ENCODE results near the gene CTSS.

The CTSS gene

DNA sequence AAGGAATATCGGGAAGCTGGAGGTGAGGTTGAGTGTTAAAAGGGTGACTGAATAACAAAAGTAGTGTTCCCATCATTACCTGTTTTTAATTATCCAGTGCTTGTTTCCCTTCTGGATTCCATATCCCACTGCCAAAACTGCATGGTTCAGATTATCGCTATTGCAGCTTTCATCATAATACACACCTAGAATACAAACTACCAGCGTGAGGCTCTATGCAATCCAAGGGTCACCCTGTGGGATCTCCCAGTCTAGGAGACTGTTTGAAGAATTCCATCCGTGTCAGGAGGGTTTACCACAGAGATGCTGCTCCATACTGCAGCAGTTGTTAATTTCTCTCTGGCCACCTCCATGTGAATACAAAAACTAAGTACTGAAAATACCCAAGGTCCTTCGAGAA, 33.5 kb upstream of the CTSS start:
- TF ChIP-seq TAF1 (IDR thresholded peaks at IDR 0.05; ENCODE audit: borderline replicate concordance, insufficient read depth, low read length) (no peak), POLR2AphosphoS5 (IDR thresholded peaks at IDR 0.05; ENCODE audit: low read depth, low read length) (no peak), SIN3A (IDR thresholded peaks at IDR 0.05; ENCODE audit: borderline replicate concordance, insufficient read depth, low read length) (no peak), REST (IDR thresholded peaks at IDR 0.05; ENCODE audit: insufficient read depth in 1 of 2, low read depth in 2 of 2, low read length in 2 of 2) (no peak), FOXP2 (optimal IDR thresholded peaks at IDR 0.05; ENCODE audit: borderline replicate concordance, extremely low read depth, extremely low read length, insufficient read depth) (no peak)

DNA sequence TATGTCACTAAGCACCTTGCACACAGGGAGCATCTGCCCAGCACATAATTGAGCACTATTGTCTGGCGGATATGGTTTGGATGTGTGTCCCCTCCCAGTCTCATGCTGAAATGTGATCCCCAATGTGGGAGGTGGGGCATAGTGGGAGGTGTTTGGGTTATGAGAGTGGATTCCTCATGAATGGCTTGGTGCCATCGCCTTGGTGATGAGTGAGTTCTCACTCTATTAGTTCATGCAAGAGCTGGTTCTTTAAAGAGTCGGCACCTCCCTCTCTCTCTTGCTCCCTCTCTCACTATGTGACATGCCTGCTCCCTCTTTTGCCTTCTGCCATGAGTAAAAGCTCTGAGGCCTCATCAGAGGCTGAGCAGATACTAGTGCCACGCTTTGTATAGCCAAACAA, 32.9 kb upstream of the CTSS start:
- no peak for TF ChIP-seq SIN3A (IDR thresholded peaks at IDR 0.05; ENCODE audit: borderline replicate concordance, insufficient read depth, low read length)
- TF ChIP-seq POLR2AphosphoS5 (IDR thresholded peaks at IDR 0.05; ENCODE audit: low read depth, low read length): no peak
- no peak for TF ChIP-seq TAF1 (IDR thresholded peaks at IDR 0.05; ENCODE audit: borderline replicate concordance, insufficient read depth, low read length)
- no peak for TF ChIP-seq FOXP2 (optimal IDR thresholded peaks at IDR 0.05; ENCODE audit: borderline replicate concordance, extremely low read depth, extremely low read length, insufficient read depth)
- no peak for TF ChIP-seq REST (IDR thresholded peaks at IDR 0.05; ENCODE audit: insufficient read depth in 1 of 2, low read depth in 2 of 2, low read length in 2 of 2)

GRCh38 chr1:150796374-150796773, 30.8 kb upstream of the CTSS start:
- TF ChIP-seq FOXP2 (optimal IDR thresholded peaks at IDR 0.05; ENCODE audit: borderline replicate concordance, extremely low read depth, extremely low read length, insufficient read depth): no peak
- TF ChIP-seq POLR2AphosphoS5 (IDR thresholded peaks at IDR 0.05; ENCODE audit: low read depth, low read length): no peak
- no peak for TF ChIP-seq REST (IDR thresholded peaks at IDR 0.05; ENCODE audit: insufficient read depth in 1 of 2, low read depth in 2 of 2, low read length in 2 of 2)
- TF ChIP-seq TAF1 (IDR thresholded peaks at IDR 0.05; ENCODE audit: borderline replicate concordance, insufficient read depth, low read length): no peak
- TF ChIP-seq SIN3A (IDR thresholded peaks at IDR 0.05; ENCODE audit: borderline replicate concordance, insufficient read depth, low read length): no peak

DNA sequence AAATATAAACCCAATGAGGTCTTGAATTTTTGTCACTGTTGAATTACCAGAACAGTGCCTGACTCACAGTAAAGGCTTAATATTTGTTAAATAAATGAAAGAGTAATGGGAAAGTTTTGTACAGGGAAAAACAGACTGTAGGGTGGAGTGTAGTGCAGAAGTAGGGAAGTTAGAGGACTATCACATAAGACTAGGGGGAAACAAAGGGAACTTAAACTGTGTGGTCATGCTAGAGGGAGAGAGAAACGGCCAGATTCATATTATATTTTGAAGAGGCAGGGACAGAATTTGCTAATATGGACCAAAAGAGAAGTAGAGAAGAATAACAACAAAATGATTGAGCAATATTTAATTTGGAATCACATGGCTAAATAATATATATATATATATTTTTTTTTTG, 27.6 kb upstream of the CTSS start:
- no peak for TF ChIP-seq REST (IDR thresholded peaks at IDR 0.05; ENCODE audit: insufficient read depth in 1 of 2, low read depth in 2 of 2, low read length in 2 of 2)
- TF ChIP-seq FOXP2 (optimal IDR thresholded peaks at IDR 0.05; ENCODE audit: borderline replicate concordance, extremely low read depth, extremely low read length, insufficient read depth): no peak
- no peak for TF ChIP-seq SIN3A (IDR thresholded peaks at IDR 0.05; ENCODE audit: borderline replicate concordance, insufficient read depth, low read length)
- no peak for TF ChIP-seq POLR2AphosphoS5 (IDR thresholded peaks at IDR 0.05; ENCODE audit: low read depth, low read length)
- no peak for TF ChIP-seq TAF1 (IDR thresholded peaks at IDR 0.05; ENCODE audit: borderline replicate concordance, insufficient read depth, low read length)

GRCh38 chr1:150791585-150791984, 26.0 kb upstream of the CTSS start:
- TF ChIP-seq REST (IDR thresholded peaks at IDR 0.05; ENCODE audit: insufficient read depth in 1 of 2, low read depth in 2 of 2, low read length in 2 of 2) (no peak), FOXP2 (optimal IDR thresholded peaks at IDR 0.05; ENCODE audit: borderline replicate concordance, extremely low read depth, extremely low read length, insufficient read depth) (no peak), POLR2AphosphoS5 (IDR thresholded peaks at IDR 0.05; ENCODE audit: low read depth, low read length) (no peak), SIN3A (IDR thresholded peaks at IDR 0.05; ENCODE audit: borderline replicate concordance, insufficient read depth, low read length) (no peak), TAF1 (IDR thresholded peaks at IDR 0.05; ENCODE audit: borderline replicate concordance, insufficient read depth, low read length) (no peak)

Measured in PFSK-1 (cell line).